Uterus (tissue), 2 donors: ENCODE data around the gene MAPRE3.

Experiments
- CTCF ChIP-seq, 4 experiments: fragments of 200-600 bp in 2 of 4; fragments of 450-650 bp in 2 of 4; sonication (generic) in 2 of 4; IDR thresholded peaks; one replicate each; pipeline ENCODE4 v1.5.1; 2016 to 2019; ENCODE audit warnings: antibody characterized with exemption in 4 of 4, mild to moderate bottlenecking in 2 of 4, moderate library complexity in 1 of 4
- POLR2A ChIP-seq, 2 donors: fragments of 450-650 bp; IDR thresholded peaks; one replicate each; pipeline ENCODE4 v1.6.1; 2016; ENCODE audit warnings: antibody characterized with exemption in 2 of 2, mild to moderate bottlenecking in 1 of 2, moderate library complexity in 1 of 2

- TF ChIP-seq CTCF (IDR thresholded peaks at IDR 0.05): no peak
- no peak for TF ChIP-seq POLR2A (IDR thresholded peaks at IDR 0.05)
Observed at GRCh38 chr2:27000228-27000627, 29.8 kb downstream of the MAPRE3 start.
